Naive thymus-derived CD4-positive, alpha-beta T cell (primary cell): Measurements from ENCODE around the gene FUCA1. TPM values are rescaled to one million over a fixed set of nuclear protein-coding genes. Genes with fewer than 3 reads are reported as not detected.
A peak's percentile ranks its signal among the peaks of the same experiment; 100 is the strongest.

ENCODE experiments used
- ATAC-seq: fragments of 150-1000 bp; cut with Tn5 transposase; 2 replicates; pipeline ENCODE4 v1.10.0; 2021; ENCODE audit warnings: mild to moderate bottlenecking, moderate library complexity
- CTCF ChIA-PET: fragments of 350-600 bp; sonication (Branson Sonifier 250); formaldehyde crosslinking; loops from one replicate; lab custom pipeline; 2021; ENCODE audit warnings: antibody characterized with exemption; lab: Charles Lee
- POLR2A ChIA-PET: fragments of 350-600 bp; sonication (Branson Sonifier 250); formaldehyde crosslinking; loops from one replicate; lab custom pipeline; 2021; ENCODE audit warnings: antibody characterized with exemption, inconsistent platforms; lab: Charles Lee
- DNase-seq, 9 donors: peaks; one replicate each; pipeline versions ENCODE4 v3.0.0 to v3.0.0-alpha.2; 2020 to 2022; ENCODE audit warnings: mixed read lengths in 1 of 9
- H3K27ac ChIP-seq: one replicate; pipeline ENCODE4 v1.7.0; 2013; ENCODE audit warnings: mild to moderate bottlenecking, low read depth, low read length, moderate library complexity
- H3K27me3 ChIP-seq, 2 donors: one replicate each; pipeline ENCODE4 v1.7.0; 2013; ENCODE audit warnings: low read length in 2 of 2, mild to moderate bottlenecking in 2 of 2, moderate library complexity in 2 of 2; ENCODE audit not compliant: control insufficient read depth in 2 of 2, insufficient read depth in 2 of 2
- H3K36me3 ChIP-seq, 3 experiments: 1 replicate in 2 of 3; 2 replicates in 1 of 3; pipeline ENCODE4 v1.7.0; 2013; ENCODE audit warnings: low read length in 3 of 3, mild to moderate bottlenecking in 3 of 3, moderate library complexity in 1 of 3; ENCODE audit not compliant: insufficient read depth in 3 of 3, control insufficient read depth in 2 of 3
- H3K4me1 ChIP-seq, 2 donors: one replicate each; pipeline ENCODE4 v1.7.0; 2013; ENCODE audit warnings: low read length in 2 of 2, mild to moderate bottlenecking in 2 of 2, moderate library complexity in 1 of 2; ENCODE audit not compliant: control insufficient read depth in 2 of 2, insufficient read depth in 2 of 2
- H3K4me3 ChIP-seq: 2 replicates; pipeline ENCODE4 v1.7.0; 2013; ENCODE audit warnings: mild to moderate bottlenecking, low read length
- H3K9me3 ChIP-seq, 3 experiments: 1 replicate in 2 of 3; 2 replicates in 1 of 3; pipeline ENCODE4 v1.7.0; 2013; ENCODE audit warnings: low read length in 3 of 3; ENCODE audit not compliant: control insufficient read depth in 2 of 3
- H3K27ac Mint-ChIP-seq, 9 donors: one replicate each; pipeline ENCODE4 v1.8.0; 2020 to 2022; ENCODE audit warnings: mixed read lengths in 9 of 9, mild to moderate bottlenecking in 8 of 9, moderate library complexity in 5 of 9, inconsistent platforms in 2 of 9
- H3K27me3 Mint-ChIP-seq, 5 donors: one replicate each; pipeline ENCODE4 v1.8.0; 2021 to 2022; ENCODE audit warnings: mixed read lengths in 5 of 5, mild to moderate bottlenecking in 1 of 5
- H3K36me3 Mint-ChIP-seq, 5 donors: one replicate each; pipeline ENCODE4 v1.8.0; 2020 to 2022; ENCODE audit warnings: mixed read lengths in 5 of 5, mild to moderate bottlenecking in 3 of 5, inconsistent platforms in 1 of 5
- H3K4me1 Mint-ChIP-seq, 7 donors: one replicate each; pipeline ENCODE4 v1.8.0; 2020 to 2022; ENCODE audit warnings: mixed read lengths in 7 of 7, mild to moderate bottlenecking in 3 of 7, inconsistent platforms in 1 of 7
- H3K4me3 Mint-ChIP-seq, 10 donors: one replicate each; pipeline ENCODE4 v1.8.0; 2020 to 2022; ENCODE audit warnings: mild to moderate bottlenecking in 10 of 10, mixed read lengths in 10 of 10, moderate library complexity in 6 of 10, inconsistent platforms in 2 of 10
- H3K9me3 Mint-ChIP-seq, 11 donors: one replicate each; pipeline ENCODE4 v1.8.0; 2020 to 2022; ENCODE audit warnings: mixed read lengths in 11 of 11, mild to moderate bottlenecking in 4 of 11, inconsistent platforms in 1 of 11, moderate library complexity in 1 of 11
- intact Hi-C, 2 donors: fragments of 100-400 bp; cut with micrococcal nuclease; formaldehyde crosslinking; loops; one replicate each; pipeline ENCODE4 v1.15.1; 2023
- polyA plus RNA-seq, 2 donors: library from polyadenylated mRNA; unstranded; fragments of 300-500 nt; fragmentation: Illumina TruSeq; gene quantifications; one replicate each; pipeline ENCODE4 v1.2.3, GENCODE V29; 2021
- total RNA-seq, 6 experiments: library from RNA in 5 of 6; stranded (reverse) in 5 of 6; gene quantifications; 1 replicate in 5 of 6; 2 replicates in 1 of 6; pipeline ENCODE4 v1.2.3 and lab custom pipeline; 2021 to 2026

Gene FUCA1
- total and polyA plus RNA-seq, 7 experiments from 2014 or later: 4.9 to 62.7 (median 16.3) TPM

DNA sequence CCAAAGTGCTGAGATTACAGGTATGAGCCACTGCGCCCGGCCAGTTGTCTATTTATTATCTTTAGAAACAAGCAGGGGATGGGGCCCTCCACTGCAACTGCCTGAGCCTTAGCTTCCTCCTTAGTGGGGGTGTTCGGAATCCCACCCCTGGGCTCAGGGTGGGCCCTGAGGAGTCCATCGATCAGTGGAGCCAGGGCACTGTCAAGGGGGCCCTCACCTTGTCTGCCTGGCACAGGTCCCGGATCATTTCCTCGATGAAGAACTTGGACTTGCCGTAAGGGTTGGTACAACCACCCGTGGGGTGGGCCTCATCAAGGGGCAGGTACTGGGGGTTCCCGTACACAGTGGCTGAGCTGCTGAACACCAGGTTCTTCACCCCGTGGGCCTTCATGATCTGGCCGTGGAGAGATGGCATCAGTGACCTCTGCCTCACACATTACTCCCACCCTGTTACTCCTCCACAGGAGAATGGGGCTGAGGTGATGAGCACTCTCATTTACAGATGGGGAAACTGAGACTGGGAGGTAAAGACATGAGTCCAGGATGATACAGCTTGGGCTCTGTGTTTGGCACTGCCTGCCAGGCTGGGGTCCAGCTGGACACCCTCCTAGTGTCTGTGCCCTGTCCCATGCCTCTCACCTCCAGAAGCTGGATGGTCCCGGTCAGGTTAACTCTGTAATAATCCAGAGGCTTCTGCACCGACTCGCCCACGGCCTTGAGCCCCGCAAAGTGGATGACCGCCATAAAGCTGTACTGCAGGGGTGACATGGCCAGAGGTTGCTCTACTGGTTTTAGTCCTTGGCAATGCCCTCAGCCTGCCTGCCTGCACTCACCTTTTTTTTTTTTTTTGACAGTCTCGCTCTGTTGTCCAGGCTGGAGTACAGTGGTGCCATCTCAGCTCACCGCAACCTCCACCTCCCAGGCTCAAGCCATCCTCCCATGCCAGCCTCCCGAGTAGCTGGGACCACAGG lies 70.3 kb downstream of the FUCA1 start:
- H3K9me3 Mint-ChIP-seq: no peaks in the 10 kb centered on the region
- H3K27ac Mint-ChIP-seq: peak overlapping the region in 2 of 9 donors; percentile 22 to 72
- no peak overlapping the region for H3K4me3 Mint-ChIP-seq
- H3K27me3 ChIP-seq: no peaks in the 10 kb centered on the region
- no peak for DNase-seq
- CTCF ChIA-PET: interaction anchor here (1.0 kb wide), 1 partner anchor 119 kb away, joined by 3 read pairs; no protein-coding TSS in a partner anchor
- H3K36me3 ChIP-seq: peaks cover 0 to 45% (median 0%) of the 10 kb centered on the region in 3 experiments
- no peaks in the 10 kb centered on the region for H3K27me3 Mint-ChIP-seq
- no peak for ATAC-seq
- H3K9me3 ChIP-seq: no peaks in the 10 kb centered on the region
- peaks cover 7 to 15% of the 10 kb centered on the region in 2 donors for H3K4me1 ChIP-seq
- H3K4me1 Mint-ChIP-seq: peaks cover 6 to 25% (median 15%) of the 10 kb centered on the region in 7 donors
- H3K36me3 Mint-ChIP-seq: peaks cover 0 to 4% (median 0%) of the 10 kb centered on the region in 5 donors
- H3K27ac ChIP-seq: no peak overlapping the region
- POLR2A ChIA-PET: interaction anchor here (0.6 to 7.3 kb wide), 5 partner anchors 9 to 1835 kb away, joined by 3 to 53 read pairs (median 3); partner anchors contain the start of gene PITHD1
- intact Hi-C loops: no loop called here
- H3K4me3 ChIP-seq: no peak overlapping the region

DNA sequence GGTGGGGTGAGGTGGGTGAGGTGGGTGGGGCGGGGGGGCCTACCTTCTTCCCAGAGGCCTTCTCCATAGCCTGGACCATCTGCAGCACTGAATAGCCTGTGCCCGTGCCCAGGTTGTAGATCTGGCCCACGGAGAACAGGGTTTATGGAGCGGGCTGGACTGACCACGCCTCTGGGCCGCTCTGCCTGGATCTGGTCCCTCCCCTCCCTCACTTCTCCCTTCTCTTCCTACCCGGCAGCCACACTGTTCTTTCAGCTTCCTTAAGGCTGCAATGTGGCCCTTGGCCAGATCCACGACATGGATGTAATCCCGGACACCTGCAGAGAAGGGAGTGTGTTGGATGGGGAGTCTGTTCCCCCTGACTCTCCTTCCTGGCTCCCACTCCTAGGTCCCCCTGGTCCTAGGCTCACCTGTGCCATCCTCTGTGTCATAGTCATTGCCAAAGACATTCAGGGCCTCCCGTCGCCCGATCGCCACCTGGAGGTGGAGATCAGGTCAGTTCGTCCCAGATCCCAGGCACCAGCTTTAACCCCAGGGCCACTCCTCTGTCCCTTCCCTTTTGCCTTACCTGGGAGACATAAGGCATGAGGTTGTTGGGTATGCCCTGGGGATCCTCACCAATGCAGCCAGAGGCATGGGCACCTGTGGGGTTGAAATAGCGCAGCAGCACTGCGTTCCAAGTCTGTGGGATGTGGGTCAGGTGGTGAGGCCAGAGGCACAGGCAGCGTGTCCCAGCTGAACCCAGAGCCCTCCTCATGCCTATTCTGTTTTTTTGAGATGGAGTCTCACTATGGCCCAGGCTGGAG lies 71.4 kb downstream of the FUCA1 start:
- Histone ChIP-seq H3K36me3 (peaks cover 0 to 45% (median 0%) of the 10 kb centered on the region in 3 experiments), H3K4me1 (peaks cover 14 to 15% of the 10 kb centered on the region in 2 donors), H3K4me3 (no peak overlapping the region), H3K27me3 (no peaks in the 10 kb centered on the region), H3K27ac (no peak overlapping the region), H3K9me3 (no peaks in the 10 kb centered on the region)
- DNase-seq: no peak
- Mint-ChIP-seq H3K4me3 (no peak overlapping the region), H3K36me3 (peaks cover 0 to 4% (median 0%) of the 10 kb centered on the region in 5 donors), H3K4me1 (peaks cover 10 to 29% (median 18%) of the 10 kb centered on the region in 7 donors), H3K9me3 (no peaks in the 10 kb centered on the region), H3K27ac (peak overlapping the region in 3 of 9 donors; percentile 43 to 72 (median 59)), H3K27me3 (no peaks in the 10 kb centered on the region)
- POLR2A ChIA-PET: interaction anchor here (1.4 to 7.3 kb wide), 2 partner anchors 13 to 19 kb away, joined by 5 to 53 read pairs; partner anchors contain the start of gene PITHD1
- CTCF ChIA-PET: no interaction called here
- intact Hi-C loops: no loop called here
- ATAC-seq: no peak

DNA sequence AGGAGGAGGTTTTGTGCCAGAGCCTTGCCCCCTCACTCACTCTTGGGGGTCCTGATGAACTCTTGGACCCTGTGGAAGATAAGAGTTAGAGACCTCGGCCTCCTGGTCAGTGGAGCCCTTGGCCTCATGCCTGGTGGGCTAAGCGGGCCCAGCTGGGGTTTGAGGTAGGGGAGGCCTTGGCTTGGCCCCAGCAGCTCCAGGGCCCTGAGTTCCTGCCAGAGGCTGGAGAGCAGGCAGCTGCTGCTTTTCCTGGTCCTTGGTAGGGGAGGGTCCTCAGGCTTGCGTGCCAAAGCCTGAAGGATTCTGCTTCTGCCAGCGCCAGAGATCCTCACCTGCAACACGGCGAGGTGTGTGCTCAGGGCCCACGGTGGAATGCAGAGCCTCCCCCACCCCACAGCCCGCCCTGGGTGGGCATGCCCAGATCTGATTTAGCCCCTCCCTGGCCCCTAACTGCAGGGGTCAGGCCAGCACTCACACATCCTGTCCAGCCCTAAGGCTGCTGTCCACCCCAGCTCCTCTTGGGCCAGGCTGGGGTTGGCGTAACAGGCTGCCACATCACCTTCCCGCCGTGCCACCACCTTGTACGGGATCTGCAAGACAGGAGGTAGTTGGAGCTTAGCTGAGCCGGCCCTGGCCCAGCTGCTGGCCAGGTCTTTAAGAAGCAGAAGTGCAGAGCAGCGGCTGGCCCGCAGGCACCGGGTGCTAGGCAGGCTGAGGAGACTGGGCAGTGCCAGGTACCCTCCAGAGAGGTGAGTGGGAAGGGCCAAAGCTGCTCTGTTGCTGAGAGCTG lies 72.2 kb downstream of the FUCA1 start:
- Histone ChIP-seq H3K27ac (no peak overlapping the region), H3K9me3 (no peaks in the 10 kb centered on the region), H3K4me1 (peaks cover 9 to 12% of the 10 kb centered on the region in 2 donors), H3K27me3 (no peaks in the 10 kb centered on the region), H3K36me3 (peaks cover 0 to 43% (median 0%) of the 10 kb centered on the region in 3 experiments), H3K4me3 (no peak overlapping the region)
- ATAC-seq: no peak
- Mint-ChIP-seq H3K4me3 (no peak overlapping the region), H3K36me3 (peaks cover 0 to 8% (median 0%) of the 10 kb centered on the region in 5 donors), H3K27ac (peak overlapping the region in 2 of 9 donors; percentile 24 to 67), H3K4me1 (peaks cover 15 to 31% (median 20%) of the 10 kb centered on the region in 7 donors), H3K9me3 (no peaks in the 10 kb centered on the region), H3K27me3 (no peaks in the 10 kb centered on the region)
- intact Hi-C loops: no loop called here
- ChIA-PET POLR2A (interaction anchor here (0.8 to 7.3 kb wide), 2 partner anchors 11 to 18 kb away, joined by 3 to 53 read pairs; partner anchors contain the start of gene PITHD1), CTCF (no interaction called here)
- no peak for DNase-seq

Other genes starting within 250 kb of the FUCA1 start
- gene RPL11, start 176.5 kb downstream of the FUCA1 start, total RNA-seq: 1,000 to 10,000 TPM; 1,206 to 2,420 (median 2,172) TPM
- gene RPL11, start 176.5 kb downstream of the FUCA1 start, polyA plus RNA-seq: 1,000 to 10,000 TPM; 1,567 to 2,009 TPM
- 10 to 100 TPM; 28.0 to 36.1 (median 30.4) TPM for gene ELOA, start 124.8 kb downstream of the FUCA1 start, total RNA-seq
- 10 to 100 TPM; 20.3 to 30.8 TPM for gene ELOA, start 124.8 kb downstream of the FUCA1 start, polyA plus RNA-seq
- gene PITHD1, start 89.9 kb downstream of the FUCA1 start, total RNA-seq: 10 to 100 TPM; 57.6 to 81.9 (median 76.0) TPM
- gene PITHD1, start 89.9 kb downstream of the FUCA1 start, polyA plus RNA-seq: 10 to 100 TPM; 82.2 to 88.9 TPM
- gene LYPLA2, start 77.1 kb downstream of the FUCA1 start, total RNA-seq: 10 to 100 TPM; 40.7 to 83.8 (median 48.2) TPM
- gene LYPLA2, start 77.1 kb downstream of the FUCA1 start, polyA plus RNA-seq: 100 to 1,000 TPM in 1 of 2 donors, 10 to 100 TPM in 1; 83.9 to 124 TPM
- gene GALE, start 67.5 kb downstream of the FUCA1 start, total RNA-seq: 10 to 100 TPM in 4 of 5 experiments, 1 to 10 TPM in 1; 8.1 to 21.4 (median 12.7) TPM
- gene GALE, start 67.5 kb downstream of the FUCA1 start, polyA plus RNA-seq: 10 to 100 TPM in 1 of 2 donors, 1 to 10 TPM in 1; 8.5 to 11.5 TPM
- gene HMGCL, start 42.9 kb downstream of the FUCA1 start, total RNA-seq: 10 to 100 TPM; 16.2 to 38.9 (median 27.3) TPM
- 10 to 100 TPM; 35.3 to 38.5 TPM for gene HMGCL, start 42.9 kb downstream of the FUCA1 start, polyA plus RNA-seq
- gene CNR2, start 45.1 kb upstream of the FUCA1 start, total RNA-seq: 1 to 10 TPM in 1 of 5 experiments, under 1 TPM in 4; 0.05 to 2.8 (median 0.24) TPM
- under 1 TPM in 1 of 2 donors, not detected in 1; 0.17 TPM for gene CNR2, start 45.1 kb upstream of the FUCA1 start, polyA plus RNA-seq
- 100 to 1,000 TPM; 139 to 180 (median 161) TPM for gene PNRC2, start 91.5 kb upstream of the FUCA1 start, total RNA-seq
- gene PNRC2, start 91.5 kb upstream of the FUCA1 start, polyA plus RNA-seq: 100 to 1,000 TPM; 142 to 151 TPM
- 100 to 1,000 TPM; 170 to 252 (median 193) TPM for gene SRSF10, start 112.0 kb upstream of the FUCA1 start, total RNA-seq
- 100 to 1,000 TPM; 108 to 132 TPM for gene SRSF10, start 112.0 kb upstream of the FUCA1 start, polyA plus RNA-seq
- gene MYOM3, start 243.8 kb upstream of the FUCA1 start, total RNA-seq: not detected
- gene MYOM3, start 243.8 kb upstream of the FUCA1 start, polyA plus RNA-seq: not detected